ENCODE measurements around the gene MEI1.
A peak's percentile ranks its signal among the peaks of the same experiment; 100 is the strongest.

GRCh38 chr22:41746567-41747400 is 47.5 kb downstream of the MEI1 start:
- TF ChIP-seq ZNF317 (CRISPR knock-in tag; IDR thresholded peaks at IDR 0.05; ENCODE audit: borderline replicate concordance, low read depth) (no peak), CTCF (IDR thresholded peaks at IDR 0.05) (peak; percentile 50), JUN (CRISPR knock-in tag; IDR thresholded peaks at IDR 0.05) (no peak), ZNF416 (CRISPR knock-in tag; IDR thresholded peaks at IDR 0.05) (no peak)

All from WTC11 (cell line).